Stimulated activated CD4-positive, alpha-beta T cell treated with anti-CD3 and anti-CD28 coated beads, Interleukin-15, amount 100 ng/mL, for 1 hour (primary cell): ENCODE results near the gene PCBD2.

Source experiments
- DNase-seq, 2 donors: peaks; one replicate each; pipeline ENCODE4 v3.0.0-alpha.2; 2020; ENCODE audit warnings: low read depth in 1 of 2, low spot score in 1 of 2

Gene PCBD2

GRCh38 chr5:135004376-135004775 is 99.4 kb downstream of the PCBD2 start:
- no peak for DNase-seq

- DNase-seq: no peak
Measured at GRCh38 chr5:135005076-135005475, 100.1 kb downstream of the PCBD2 start.

- DNase-seq: no peak
Measured at GRCh38 chr5:135007305-135007704, 102.4 kb downstream of the PCBD2 start.

- DNase-seq: no peak
Measured at GRCh38 chr5:135007749-135008363, 102.9 kb downstream of the PCBD2 start.

DNA sequence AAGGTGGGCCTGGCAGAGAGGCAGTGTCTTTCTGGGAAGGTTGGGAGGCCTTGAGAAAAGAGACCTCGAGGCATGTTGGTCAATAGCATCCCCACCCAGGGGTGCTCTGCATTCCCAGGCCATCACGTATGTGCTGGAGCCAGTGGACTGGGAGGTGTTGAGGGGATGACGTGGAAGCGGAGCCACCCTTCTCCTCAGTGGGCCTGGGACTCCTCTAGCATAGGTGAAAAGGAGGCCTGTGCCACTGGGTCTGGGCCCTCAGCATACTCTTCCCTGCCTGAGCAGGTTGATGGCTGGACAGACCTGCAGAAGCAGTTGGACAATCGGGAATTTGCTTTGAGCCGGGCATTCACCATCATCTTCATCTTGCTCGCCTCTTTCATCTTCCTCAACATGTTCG is 103.6 kb downstream of the PCBD2 start:
- no peak for DNase-seq

DNA sequence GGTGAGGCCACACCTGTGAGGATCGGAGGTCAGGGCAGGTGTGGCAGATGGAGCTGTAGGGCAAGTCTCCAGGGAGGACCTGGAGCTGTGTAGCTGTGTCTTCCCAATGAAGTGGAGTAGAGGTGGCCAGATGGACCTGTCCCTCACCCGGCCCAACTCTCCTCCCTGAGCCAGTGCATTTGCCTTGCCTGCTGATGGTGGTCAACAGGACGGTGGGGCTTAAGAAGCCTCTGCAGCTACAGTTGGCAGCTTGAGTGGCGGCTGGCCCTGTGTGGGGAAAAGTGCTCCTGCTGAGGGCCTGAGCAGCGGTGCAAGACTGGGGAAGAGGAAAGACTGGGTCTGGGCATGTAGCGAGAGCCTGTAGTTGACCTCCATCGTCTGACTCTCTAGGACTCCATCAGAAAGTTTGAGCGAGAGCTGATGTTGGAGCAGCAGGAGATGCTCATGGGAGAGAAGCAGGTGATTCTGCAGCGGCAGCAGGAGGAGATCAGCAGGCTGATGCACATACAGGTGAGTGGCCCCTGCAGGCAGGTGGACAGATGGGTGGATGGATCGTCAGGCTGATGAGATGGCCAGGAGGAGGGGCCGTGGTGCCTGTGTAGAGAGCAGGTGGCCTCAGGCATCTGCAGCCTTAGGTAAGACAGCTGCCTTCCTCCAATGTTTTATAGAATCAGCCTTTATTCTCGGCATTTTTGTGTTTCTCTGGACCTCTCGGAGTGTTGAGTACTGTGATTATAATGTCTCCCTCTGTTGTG is 104.2 kb downstream of the PCBD2 start:
- no peak for DNase-seq

GRCh38 chr5:135009736-135010501 is 105.0 kb downstream of the PCBD2 start:
- no peak for DNase-seq

- DNase-seq: no peak
Measured at GRCh38 chr5:135010502-135011354, 105.8 kb downstream of the PCBD2 start.

DNA sequence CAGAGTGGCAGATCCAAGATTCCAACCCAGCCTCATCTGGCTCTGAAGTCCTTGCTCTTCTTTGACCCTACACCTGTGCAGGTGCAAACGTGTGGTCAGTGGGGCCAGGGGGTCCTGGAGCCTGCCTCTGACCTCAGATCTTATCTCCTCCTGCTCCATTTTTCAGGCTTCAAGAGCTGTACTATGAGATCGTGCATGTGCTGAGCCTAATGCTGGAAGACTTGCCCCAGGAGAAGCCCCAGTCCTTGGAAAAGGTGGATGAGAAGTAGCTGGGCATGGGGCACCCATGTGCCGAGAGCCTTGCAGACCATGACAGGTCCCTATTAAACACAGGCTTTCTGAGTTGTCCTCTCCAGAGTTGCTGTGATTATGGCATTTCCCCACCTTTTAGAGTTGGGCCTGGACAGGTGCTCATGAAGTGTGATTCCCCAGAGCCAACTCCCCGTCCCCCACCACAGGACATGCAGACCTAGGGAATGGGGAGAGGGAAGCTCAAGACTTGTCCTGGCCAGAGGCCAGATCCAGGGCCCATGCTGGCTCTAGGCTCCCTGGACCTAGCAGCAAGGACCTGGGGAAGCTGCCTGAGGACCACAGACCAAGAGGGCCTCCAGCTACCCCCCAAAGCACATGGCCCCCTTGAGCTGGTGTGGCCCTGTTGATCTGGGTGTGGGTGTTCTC is 106.6 kb downstream of the PCBD2 start:
- no peak for DNase-seq

DNA sequence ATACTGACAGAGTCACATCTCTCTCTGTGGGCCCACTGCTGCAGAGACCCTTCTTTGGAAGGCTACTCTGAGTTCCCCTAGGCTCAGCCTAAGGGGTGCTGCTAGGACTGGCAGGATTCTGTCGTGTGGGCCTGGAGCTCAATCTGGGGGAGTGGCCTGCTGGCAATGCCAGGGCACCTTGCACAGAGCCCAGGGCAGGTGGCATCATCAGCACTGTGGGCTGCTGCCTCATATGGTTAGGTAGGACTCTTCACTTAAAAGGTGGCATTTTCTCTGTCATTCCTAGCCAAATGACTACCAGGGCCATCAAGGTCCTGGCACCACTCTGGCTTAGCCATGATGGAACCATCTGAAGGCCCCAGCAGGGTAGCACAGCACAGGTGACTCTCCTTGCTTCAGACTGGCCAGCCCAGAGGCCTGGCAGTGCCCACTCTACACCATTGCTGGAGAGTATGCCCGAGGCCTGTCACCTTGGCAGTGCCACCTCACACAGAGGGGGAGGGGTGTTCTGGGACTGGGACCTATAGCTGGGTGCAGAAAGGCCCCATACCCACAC is 107.2 kb downstream of the PCBD2 start:
- no peak for DNase-seq
